ENCODE results near the gene DHRS3. TPM values are rescaled to one million over a fixed set of nuclear protein-coding genes. Genes with fewer than 3 reads are reported as not detected.

Gene DHRS3
- total and polyA plus RNA-seq, 2 donors (not counting 3 experiments of a cell fraction or from before 2014, with no cell fraction given) = 54.3 to 75.2 TPM

- POLR2A ChIA-PET = no interaction called here
- FAIRE-seq (no peak), DNase-seq (ENCODE audit: low read depth, low spot score) (no peak)
- Histone ChIP-seq H3K27me3 (ENCODE audit: control insufficient read depth in 2 of 2, insufficient read depth in 2 of 2, low read length in 2 of 2) (no peaks in the 10 kb centered on the region), H2AFZ (ENCODE audit: low read depth, low read length) (no peak overlapping the region), H4K20me1 (replicated peaks; ENCODE audit: control insufficient read depth, extremely low read depth, insufficient read depth, low read length) (no peaks in the 10 kb centered on the region), H3K79me2 (ENCODE audit: control insufficient read depth, insufficient read depth, low read length) (no peaks in the 10 kb centered on the region), H3K4me3 (replicated peaks in 1 of 3; ENCODE audit: insufficient read depth in 1 of 3, low read depth in 1 of 3, low read length in 3 of 3) (no peak overlapping the region), H3K9me1 (replicated peaks; ENCODE audit: control insufficient read depth, extremely low read depth, insufficient read depth, low read length) (no peaks in the 10 kb centered on the region), H3K4me1 (ENCODE audit: control insufficient read depth, extremely low read depth, insufficient read depth, low read length) (peaks cover 5% of the 10 kb centered on the region), H3K27ac (ENCODE audit: insufficient read depth, low read depth, low read length) (no peak overlapping the region), H3K9ac (replicated peaks; ENCODE audit: extremely low read depth, insufficient read depth, low read length) (no peak overlapping the region), H3K36me3 (ENCODE audit: control insufficient read depth in 2 of 2, extremely low read depth in 1 of 2, insufficient read depth in 2 of 2, low read length in 2 of 2) (no peaks in the 10 kb centered on the region), H3K4me2 (ENCODE audit: insufficient read depth, low read length) (no peak overlapping the region), H3K9me3 (replicated peaks; ENCODE audit: control insufficient read depth, insufficient read depth, low read length) (peaks cover 2% of the 10 kb centered on the region)
- CTCF ChIA-PET = interaction anchor here (1.0 kb wide), 1 partner anchor 11 kb away, joined by 3 read pairs; no protein-coding TSS in a partner anchor
- BruUV-seq (replicated peaks) = no TSS peak
- intact Hi-C loops (cut with micrococcal nuclease) (no loop called here), dilution Hi-C loops (cut with MboI; ENCODE audit: extremely low pct_ligation_motif_present, low sequenced_read_pairs) (no loop called here)
- TF ChIP-seq EZH2 (IDR thresholded peaks at IDR 0.05; ENCODE audit: borderline replicate concordance, low read depth, low read length, severe bottlenecking) (no peak), MAX (IDR thresholded peaks at IDR 0.05; ENCODE audit: insufficient read depth, insufficient read length) (no peak)
Observed at GRCh38 chr1:12640237-12640957, 22.4 kb upstream of the DHRS3 start.

- Histone ChIP-seq H3K4me2 (ENCODE audit: insufficient read depth, low read length) (no peak overlapping the region), H3K9ac (replicated peaks; ENCODE audit: extremely low read depth, insufficient read depth, low read length) (no peak overlapping the region), H3K27me3 (ENCODE audit: control insufficient read depth in 2 of 2, insufficient read depth in 2 of 2, low read length in 2 of 2) (no peaks in the 10 kb centered on the region), H3K4me3 (replicated peaks in 1 of 3; ENCODE audit: insufficient read depth in 1 of 3, low read depth in 1 of 3, low read length in 3 of 3) (no peak overlapping the region), H3K9me3 (replicated peaks; ENCODE audit: control insufficient read depth, insufficient read depth, low read length) (peaks cover 2% of the 10 kb centered on the region), H3K4me1 (ENCODE audit: control insufficient read depth, extremely low read depth, insufficient read depth, low read length) (peaks cover 12% of the 10 kb centered on the region), H3K27ac (ENCODE audit: insufficient read depth, low read depth, low read length) (no peak overlapping the region), H4K20me1 (replicated peaks; ENCODE audit: control insufficient read depth, extremely low read depth, insufficient read depth, low read length) (no peaks in the 10 kb centered on the region), H2AFZ (ENCODE audit: low read depth, low read length) (no peak overlapping the region), H3K36me3 (ENCODE audit: control insufficient read depth in 2 of 2, extremely low read depth in 1 of 2, insufficient read depth in 2 of 2, low read length in 2 of 2) (no peaks in the 10 kb centered on the region), H3K9me1 (replicated peaks; ENCODE audit: control insufficient read depth, extremely low read depth, insufficient read depth, low read length) (no peaks in the 10 kb centered on the region), H3K79me2 (ENCODE audit: control insufficient read depth, insufficient read depth, low read length) (no peaks in the 10 kb centered on the region)
- no peak for FAIRE-seq
- no peak for TF ChIP-seq JUN (IDR thresholded peaks at IDR 0.05; ENCODE audit: borderline replicate concordance, insufficient read depth, insufficient read length, low read depth)
- TF ChIP-seq MYC (IDR thresholded peaks at IDR 0.05; ENCODE audit: low read depth, low read length) = no peak
- TF ChIP-seq POLR2A (IDR thresholded peaks at IDR 0.05; ENCODE audit: low read depth, low read length) = no peak
- TF ChIP-seq EZH2 (IDR thresholded peaks at IDR 0.05; ENCODE audit: borderline replicate concordance, low read depth, low read length, severe bottlenecking) = no peak
- no peak for TF ChIP-seq GATA2 (IDR thresholded peaks at IDR 0.05; ENCODE audit: insufficient read depth, insufficient read length, low read depth, low read length)
- TF ChIP-seq FOS (IDR thresholded peaks at IDR 0.05; ENCODE audit: borderline replicate concordance, insufficient read depth, low read length) = no peak
- TF ChIP-seq CTCF (IDR thresholded peaks at IDR 0.05; ENCODE audit: extremely low read depth in 1 of 2, insufficient read depth in 1 of 2, low read depth in 1 of 2, low read length in 2 of 2) = no peak
- TF ChIP-seq MAX (IDR thresholded peaks at IDR 0.05; ENCODE audit: insufficient read depth, insufficient read length) = no peak
- TF ChIP-seq POLR2AphosphoS5 (IDR thresholded peaks at IDR 0.05; ENCODE audit: insufficient read depth, low read depth, low read length) = no peak
- no TSS peak for BruUV-seq (replicated peaks)
- DNase-seq (ENCODE audit: low read depth, low spot score) = no peak
- ChIA-PET CTCF (no interaction called here), POLR2A (no interaction called here)
- dilution Hi-C loops (cut with MboI; ENCODE audit: extremely low pct_ligation_motif_present, low sequenced_read_pairs) (no loop called here), intact Hi-C loops (cut with micrococcal nuclease) (no loop called here)
Observed at GRCh38 chr1:12637693-12638092, 19.7 kb upstream of the DHRS3 start.
